ENCODE data around the gene PTPN20. TPM values are rescaled to one million over a fixed set of nuclear protein-coding genes. Genes with fewer than 3 reads are reported as not detected.
"Not testable (repeated sequence)": the region's sequence is repeated elsewhere in the genome, so short reads cannot be mapped to it uniquely, and the experiment has no call there.

The PTPN20 gene
- total RNA-seq (2012; rRNA removed) (not detected in 2 replicates), polyA plus RNA-seq (2012; rRNA removed) (0.14 TPM in 1 of 2 replicates, not detected in the other), Bru-seq, nascent RNA (percentile 16 among the genes with signal in this experiment), BruChase-seq, experiment 1, labeled RNA remaining after a 6-hour chase (percentile 13 among the genes with signal in this experiment), BruChase-seq, experiment 2, labeled RNA remaining after a 2-hour chase (percentile 19 among the genes with signal in this experiment)
- not detected in 2 replicates for polyA plus RNA-seq (2012; cell fraction: cytosol; rRNA removed)
- polyA plus RNA-seq (2012; cell fraction: nucleus; rRNA removed; ENCODE audit: low replicate concordance), result 0.07 TPM in 1 of 2 replicates, not detected in the other
- long read RNA-seq, result 0 reads

GRCh38 chr10:46911144-46911876 is at the start of gene PTPN20:
Gene PTPN20 (plus strand): TSS chr10:46911428. CDS start chr10:46932500, 21,072 bp downstream.
- intact Hi-C loops (cut with micrococcal nuclease); H3K4me3 ChIP-seq (ENCODE audit: insufficient read depth, low read depth, low read length); H2AFZ ChIP-seq (replicated peaks; ENCODE audit: low read length, poor library complexity); H2BK120ac ChIP-seq (ENCODE audit: low read depth, low read length); H3K56ac ChIP-seq (ENCODE audit: extremely low read depth, insufficient read depth, low read length); H3K9ac ChIP-seq (ENCODE audit: low read depth, low read length); H3K36me3 ChIP-seq (ENCODE audit: control insufficient read depth, insufficient read depth, low read length); H3K18ac ChIP-seq (ENCODE audit: low read depth, low read length); H2BK5ac ChIP-seq (ENCODE audit: low read depth, low read length, poor library complexity, severe bottlenecking); H4K20me1 ChIP-seq (ENCODE audit: insufficient read depth, low read length); H3K14ac ChIP-seq (replicated peaks; ENCODE audit: low read depth, low read length); H2BK20ac ChIP-seq (ENCODE audit: low read depth, low read length); H4K8ac ChIP-seq (ENCODE audit: low read depth in 2 of 2, low read length in 2 of 2); DNase-seq; POLR2A ChIA-PET (ENCODE audit: unreplicated experiment); H2AK5ac ChIP-seq (ENCODE audit: low read depth, low read length); H3K9me1 ChIP-seq (ENCODE audit: insufficient read depth, low read length); dilution Hi-C loops (cut with HindIII; ENCODE audit: low sequenced_read_pairs, unreplicated experiment); H4K91ac ChIP-seq (ENCODE audit: insufficient read depth, low read depth, low read length); H2BK15ac ChIP-seq (ENCODE audit: low read depth, low read length); H3K4me1 ChIP-seq (ENCODE audit: control insufficient read depth, insufficient read depth, low read length); H3K4me2 ChIP-seq (ENCODE audit: low read depth, low read length); H3K27me3 ChIP-seq (ENCODE audit: control insufficient read depth, insufficient read depth, low read length); H4K5ac ChIP-seq (ENCODE audit: low read depth, low read length); in situ Hi-C loops (cut with MboI; ENCODE audit: low sequenced_read_pairs); H3K9me3 ChIP-seq (ENCODE audit: control insufficient read depth, insufficient read depth, low read length); H3K27ac ChIP-seq (ENCODE audit: insufficient read depth, low read length); BruUV-seq (replicated peaks); H3K4ac ChIP-seq (ENCODE audit: low read depth, low read length); H3K23ac ChIP-seq (ENCODE audit: low read depth, low read length); H3K79me1 ChIP-seq (ENCODE audit: low read depth in 1 of 2, low read length in 2 of 2); H2AK9ac ChIP-seq (replicated peaks; ENCODE audit: low read depth, low read length, poor library complexity): not testable (repeated sequence)
- ATAC-seq (ENCODE audit: low read depth), result peak; percentile 64
- CTCF ChIA-PET, result interaction anchor here (0.6 kb wide), 1 partner anchor 1382 kb away, joined by 3 read pairs; no protein-coding TSS in a partner anchor
- WGBS, 2 experiments (ENCODE audit: extremely low coverage in 2 of 2, insufficient read length in 1 of 2), result 12% methylated on average over 11 of the region's 50 CpGs; no CpG with 5 or more reads in 1 of the 2 experiments

- H3K27ac ChIP-seq (ENCODE audit: insufficient read depth, low read length); CTCF ChIA-PET; H3K9ac ChIP-seq (ENCODE audit: low read depth, low read length); H3K4me3 ChIP-seq (ENCODE audit: insufficient read depth, low read depth, low read length); H4K20me1 ChIP-seq (ENCODE audit: insufficient read depth, low read length); H3K18ac ChIP-seq (ENCODE audit: low read depth, low read length); H2AK5ac ChIP-seq (ENCODE audit: low read depth, low read length); H3K9me3 ChIP-seq (ENCODE audit: control insufficient read depth, insufficient read depth, low read length); H4K8ac ChIP-seq (ENCODE audit: low read depth in 2 of 2, low read length in 2 of 2); H2BK15ac ChIP-seq (ENCODE audit: low read depth, low read length); H3K4ac ChIP-seq (ENCODE audit: low read depth, low read length); H3K27me3 ChIP-seq (ENCODE audit: control insufficient read depth, insufficient read depth, low read length); H3K4me1 ChIP-seq (ENCODE audit: control insufficient read depth, insufficient read depth, low read length); BruUV-seq (replicated peaks); ATAC-seq (ENCODE audit: low read depth); H2BK120ac ChIP-seq (ENCODE audit: low read depth, low read length); H2AK9ac ChIP-seq (replicated peaks; ENCODE audit: low read depth, low read length, poor library complexity); in situ Hi-C loops (cut with MboI; ENCODE audit: low sequenced_read_pairs); H4K5ac ChIP-seq (ENCODE audit: low read depth, low read length); H3K4me2 ChIP-seq (ENCODE audit: low read depth, low read length); H3K23ac ChIP-seq (ENCODE audit: low read depth, low read length); DNase-seq; POLR2A ChIA-PET (ENCODE audit: unreplicated experiment); H3K79me1 ChIP-seq (ENCODE audit: low read depth in 1 of 2, low read length in 2 of 2); dilution Hi-C loops (cut with HindIII; ENCODE audit: low sequenced_read_pairs, unreplicated experiment); H4K91ac ChIP-seq (ENCODE audit: insufficient read depth, low read depth, low read length); H3K9me1 ChIP-seq (ENCODE audit: insufficient read depth, low read length); H3K14ac ChIP-seq (replicated peaks; ENCODE audit: low read depth, low read length); H2BK20ac ChIP-seq (ENCODE audit: low read depth, low read length); H2AFZ ChIP-seq (replicated peaks; ENCODE audit: low read length, poor library complexity); intact Hi-C loops (cut with micrococcal nuclease); H3K36me3 ChIP-seq (ENCODE audit: control insufficient read depth, insufficient read depth, low read length); H2BK5ac ChIP-seq (ENCODE audit: low read depth, low read length, poor library complexity, severe bottlenecking); H3K56ac ChIP-seq (ENCODE audit: extremely low read depth, insufficient read depth, low read length): not testable (repeated sequence)
These were observed 41.5 kb upstream of the PTPN20 start for GRCh38 chr10:46869716-46870115.

All from IMR-90 (cell line).